ENCODE measurements around the gene MB. TPM values are rescaled to one million over a fixed set of nuclear protein-coding genes. Genes with fewer than 3 reads are reported as not detected.
A peak's percentile ranks its signal among the peaks of the same experiment; 100 is the strongest.

The MB gene
- total RNA-seq, 1 experiment from 2014 or later, result 17.3 TPM

GRCh38 chr22:35601013-35601580 lies 16.0 kb downstream of the MB start:
- ATAC-seq (no peak), DNase-seq (ENCODE audit: low read depth, low spot score) (no peak)
- BruUV-seq (replicated peaks), result no TSS peak
- no peak overlapping the region for H3K4me3 ChIP-seq (ENCODE audit: low read depth in 2 of 2, low read length in 2 of 2)
- POLR2A ChIA-PET, result no interaction called here
- CTCF ChIA-PET, result no interaction called here
- intact Hi-C loops (cut with micrococcal nuclease; ENCODE audit: unreplicated experiment), result no loop called here
- no peaks in the 10 kb centered on the region for H3K36me3 ChIP-seq (ENCODE audit: control insufficient read depth, insufficient read depth, low read length)
- H3K27me3 ChIP-seq (ENCODE audit: control insufficient read depth, insufficient read depth, low read length), result no peaks in the 10 kb centered on the region
- in situ Hi-C loops (cut with HindIII; ENCODE audit: low pct_unique_long_range_greater_than_20kb, low sequenced_read_pairs), result no loop called here
- TF ChIP-seq POLR2AphosphoS5 (IDR thresholded peaks at IDR 0.05; ENCODE audit: low read depth, low read length) (no peak), SIN3A (IDR thresholded peaks at IDR 0.05; ENCODE audit: borderline replicate concordance, insufficient read depth, low read depth, low read length) (no peak), TCF7L2 (IDR thresholded peaks at IDR 0.05; ENCODE audit: low read depth, low read length) (no peak)
- TF ChIP-seq, protein P1, sequence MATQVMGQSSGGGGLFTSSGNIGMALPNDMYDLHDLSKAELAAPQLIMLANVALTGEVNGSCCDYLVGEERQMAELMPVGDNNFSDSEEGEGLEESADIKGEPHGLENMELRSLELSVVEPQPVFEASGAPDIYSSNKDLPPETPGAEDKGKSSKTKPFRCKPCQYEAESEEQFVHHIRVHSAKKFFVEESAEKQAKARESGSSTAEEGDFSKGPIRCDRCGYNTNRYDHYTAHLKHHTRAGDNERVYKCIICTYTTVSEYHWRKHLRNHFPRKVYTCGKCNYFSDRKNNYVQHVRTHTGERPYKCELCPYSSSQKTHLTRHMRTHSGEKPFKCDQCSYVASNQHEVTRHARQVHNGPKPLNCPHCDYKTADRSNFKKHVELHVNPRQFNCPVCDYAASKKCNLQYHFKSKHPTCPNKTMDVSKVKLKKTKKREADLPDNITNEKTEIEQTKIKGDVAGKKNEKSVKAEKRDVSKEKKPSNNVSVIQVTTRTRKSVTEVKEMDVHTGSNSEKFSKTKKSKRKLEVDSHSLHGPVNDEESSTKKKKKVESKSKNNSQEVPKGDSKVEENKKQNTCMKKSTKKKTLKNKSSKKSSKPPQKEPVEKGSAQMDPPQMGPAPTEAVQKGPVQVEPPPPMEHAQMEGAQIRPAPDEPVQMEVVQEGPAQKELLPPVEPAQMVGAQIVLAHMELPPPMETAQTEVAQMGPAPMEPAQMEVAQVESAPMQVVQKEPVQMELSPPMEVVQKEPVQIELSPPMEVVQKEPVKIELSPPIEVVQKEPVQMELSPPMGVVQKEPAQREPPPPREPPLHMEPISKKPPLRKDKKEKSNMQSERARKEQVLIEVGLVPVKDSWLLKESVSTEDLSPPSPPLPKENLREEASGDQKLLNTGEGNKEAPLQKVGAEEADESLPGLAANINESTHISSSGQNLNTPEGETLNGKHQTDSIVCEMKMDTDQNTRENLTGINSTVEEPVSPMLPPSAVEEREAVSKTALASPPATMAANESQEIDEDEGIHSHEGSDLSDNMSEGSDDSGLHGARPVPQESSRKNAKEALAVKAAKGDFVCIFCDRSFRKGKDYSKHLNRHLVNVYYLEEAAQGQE (IDR thresholded peaks at IDR 0.05; ENCODE audit: insufficient read depth in 1 of 2, low read depth in 2 of 2, low read length in 1 of 2), result no peak
- TF ChIP-seq, protein P2, sequence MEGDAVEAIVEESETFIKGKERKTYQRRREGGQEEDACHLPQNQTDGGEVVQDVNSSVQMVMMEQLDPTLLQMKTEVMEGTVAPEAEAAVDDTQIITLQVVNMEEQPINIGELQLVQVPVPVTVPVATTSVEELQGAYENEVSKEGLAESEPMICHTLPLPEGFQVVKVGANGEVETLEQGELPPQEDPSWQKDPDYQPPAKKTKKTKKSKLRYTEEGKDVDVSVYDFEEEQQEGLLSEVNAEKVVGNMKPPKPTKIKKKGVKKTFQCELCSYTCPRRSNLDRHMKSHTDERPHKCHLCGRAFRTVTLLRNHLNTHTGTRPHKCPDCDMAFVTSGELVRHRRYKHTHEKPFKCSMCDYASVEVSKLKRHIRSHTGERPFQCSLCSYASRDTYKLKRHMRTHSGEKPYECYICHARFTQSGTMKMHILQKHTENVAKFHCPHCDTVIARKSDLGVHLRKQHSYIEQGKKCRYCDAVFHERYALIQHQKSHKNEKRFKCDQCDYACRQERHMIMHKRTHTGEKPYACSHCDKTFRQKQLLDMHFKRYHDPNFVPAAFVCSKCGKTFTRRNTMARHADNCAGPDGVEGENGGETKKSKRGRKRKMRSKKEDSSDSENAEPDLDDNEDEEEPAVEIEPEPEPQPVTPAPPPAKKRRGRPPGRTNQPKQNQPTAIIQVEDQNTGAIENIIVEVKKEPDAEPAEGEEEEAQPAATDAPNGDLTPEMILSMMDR (IDR thresholded peaks at IDR 0.05), result no peak
- peak overlapping the region; percentile 87 for H3K27ac ChIP-seq (ENCODE audit: low read length)
- H3K4me1 ChIP-seq (ENCODE audit: control insufficient read depth, insufficient read depth, low read length), result peaks cover 47% of the 10 kb centered on the region
- no peaks in the 10 kb centered on the region for H3K9me3 ChIP-seq (ENCODE audit: control insufficient read depth, insufficient read depth, low read depth, low read length)

DNA sequence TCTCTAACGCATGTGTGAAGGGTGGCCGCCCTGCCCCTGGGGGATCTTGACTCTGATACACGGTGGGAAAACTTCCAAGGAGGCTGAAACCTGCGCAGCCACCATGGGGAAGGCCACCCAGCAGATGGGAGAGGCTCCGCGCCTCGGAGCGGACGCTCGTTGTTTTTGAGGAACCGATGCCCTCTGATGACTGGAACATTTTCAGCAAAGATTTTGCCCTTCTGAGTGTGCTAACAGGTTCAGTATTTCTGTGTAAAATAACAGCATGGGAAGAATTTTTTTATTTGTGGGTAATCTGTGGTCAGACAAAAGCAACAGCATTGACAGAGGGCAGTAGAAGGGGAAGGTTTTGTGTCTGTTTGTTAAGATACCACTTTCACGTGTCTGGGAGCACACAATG lies 16.7 kb downstream of the MB start:
- H3K27ac ChIP-seq (ENCODE audit: low read length), result peak overlapping the region; percentile 87
- DNase-seq (ENCODE audit: low read depth, low spot score) (no peak), ATAC-seq (no peak)
- no peaks in the 10 kb centered on the region for H3K36me3 ChIP-seq (ENCODE audit: control insufficient read depth, insufficient read depth, low read length)
- no peak overlapping the region for H3K4me3 ChIP-seq (ENCODE audit: low read depth in 2 of 2, low read length in 2 of 2)
- in situ Hi-C loops (cut with HindIII; ENCODE audit: low pct_unique_long_range_greater_than_20kb, low sequenced_read_pairs) (no loop called here), intact Hi-C loops (cut with micrococcal nuclease; ENCODE audit: unreplicated experiment) (no loop called here)
- TF ChIP-seq, protein P1 (IDR thresholded peaks at IDR 0.05; ENCODE audit: insufficient read depth in 1 of 2, low read depth in 2 of 2, low read length in 1 of 2), result no peak
- TF ChIP-seq, protein P2 (IDR thresholded peaks at IDR 0.05), result no peak
- no peak for TF ChIP-seq POLR2AphosphoS5 (IDR thresholded peaks at IDR 0.05; ENCODE audit: low read depth, low read length)
- TF ChIP-seq SIN3A (IDR thresholded peaks at IDR 0.05; ENCODE audit: borderline replicate concordance, insufficient read depth, low read depth, low read length), result no peak
- CTCF ChIA-PET, result no interaction called here
- no peaks in the 10 kb centered on the region for H3K9me3 ChIP-seq (ENCODE audit: control insufficient read depth, insufficient read depth, low read depth, low read length)
- H3K4me1 ChIP-seq (ENCODE audit: control insufficient read depth, insufficient read depth, low read length), result peaks cover 41% of the 10 kb centered on the region
- no TSS peak for BruUV-seq (replicated peaks)
- POLR2A ChIA-PET, result no interaction called here
- no peaks in the 10 kb centered on the region for H3K27me3 ChIP-seq (ENCODE audit: control insufficient read depth, insufficient read depth, low read length)
